22Rv1 (cell line): ENCODE measurements around the gene PARD3.

Source experiments
- ZFX ChIP-seq: fragments of 450-650 bp; IDR thresholded peaks from 2 replicates; pipeline ENCODE4 v1.6.1; 2017; ENCODE audit warnings: antibody characterized with exemption, borderline replicate concordance
- TF ChIP-seq, protein P1 (sequence below): fragments of 450-650 bp; IDR thresholded peaks from 2 replicates; pipeline ENCODE4 v1.5.1; 2017; ENCODE audit warnings: mild to moderate bottlenecking

DNA sequence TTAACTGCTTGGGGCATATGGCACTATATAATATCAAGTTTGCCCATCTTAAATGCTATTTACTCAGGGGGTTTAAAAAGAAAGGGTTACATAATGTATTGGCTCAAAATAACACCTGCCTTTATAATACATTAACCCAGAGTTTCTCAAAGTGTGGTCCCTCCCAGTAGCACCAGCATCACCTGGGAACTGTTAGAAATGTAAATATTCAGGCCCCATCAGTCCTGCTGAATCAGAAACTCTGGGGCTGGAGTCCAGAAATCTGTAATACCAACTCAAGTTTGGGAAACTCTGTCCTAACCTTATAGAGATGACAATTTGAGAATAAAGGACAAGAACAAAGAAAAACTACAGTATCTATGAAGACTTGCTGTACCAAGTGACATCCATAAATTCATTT, 270.7 kb downstream of the PARD3 start:
- TF ChIP-seq, protein P1, sequence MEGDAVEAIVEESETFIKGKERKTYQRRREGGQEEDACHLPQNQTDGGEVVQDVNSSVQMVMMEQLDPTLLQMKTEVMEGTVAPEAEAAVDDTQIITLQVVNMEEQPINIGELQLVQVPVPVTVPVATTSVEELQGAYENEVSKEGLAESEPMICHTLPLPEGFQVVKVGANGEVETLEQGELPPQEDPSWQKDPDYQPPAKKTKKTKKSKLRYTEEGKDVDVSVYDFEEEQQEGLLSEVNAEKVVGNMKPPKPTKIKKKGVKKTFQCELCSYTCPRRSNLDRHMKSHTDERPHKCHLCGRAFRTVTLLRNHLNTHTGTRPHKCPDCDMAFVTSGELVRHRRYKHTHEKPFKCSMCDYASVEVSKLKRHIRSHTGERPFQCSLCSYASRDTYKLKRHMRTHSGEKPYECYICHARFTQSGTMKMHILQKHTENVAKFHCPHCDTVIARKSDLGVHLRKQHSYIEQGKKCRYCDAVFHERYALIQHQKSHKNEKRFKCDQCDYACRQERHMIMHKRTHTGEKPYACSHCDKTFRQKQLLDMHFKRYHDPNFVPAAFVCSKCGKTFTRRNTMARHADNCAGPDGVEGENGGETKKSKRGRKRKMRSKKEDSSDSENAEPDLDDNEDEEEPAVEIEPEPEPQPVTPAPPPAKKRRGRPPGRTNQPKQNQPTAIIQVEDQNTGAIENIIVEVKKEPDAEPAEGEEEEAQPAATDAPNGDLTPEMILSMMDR, result no peak
- no peak for TF ChIP-seq ZFX
